Breast epithelium (tissue), 3 donors: ENCODE measurements around the gene GOLT1A.

Experiments used
- POLR2A ChIP-seq: fragments of 450-650 bp; IDR thresholded peaks from one replicate; pipeline ENCODE4 v1.6.1; 2016; ENCODE audit warnings: antibody characterized with exemption, mild to moderate bottlenecking, moderate library complexity
- TF ChIP-seq, protein P1 (sequence below), 3 donors: fragments of 450-650 bp; IDR thresholded peaks; one replicate each; pipeline ENCODE4 v1.5.1; 2016 to 2017; ENCODE audit warnings: antibody characterized with exemption in 3 of 3, mild to moderate bottlenecking in 3 of 3, moderate library complexity in 3 of 3

DNA sequence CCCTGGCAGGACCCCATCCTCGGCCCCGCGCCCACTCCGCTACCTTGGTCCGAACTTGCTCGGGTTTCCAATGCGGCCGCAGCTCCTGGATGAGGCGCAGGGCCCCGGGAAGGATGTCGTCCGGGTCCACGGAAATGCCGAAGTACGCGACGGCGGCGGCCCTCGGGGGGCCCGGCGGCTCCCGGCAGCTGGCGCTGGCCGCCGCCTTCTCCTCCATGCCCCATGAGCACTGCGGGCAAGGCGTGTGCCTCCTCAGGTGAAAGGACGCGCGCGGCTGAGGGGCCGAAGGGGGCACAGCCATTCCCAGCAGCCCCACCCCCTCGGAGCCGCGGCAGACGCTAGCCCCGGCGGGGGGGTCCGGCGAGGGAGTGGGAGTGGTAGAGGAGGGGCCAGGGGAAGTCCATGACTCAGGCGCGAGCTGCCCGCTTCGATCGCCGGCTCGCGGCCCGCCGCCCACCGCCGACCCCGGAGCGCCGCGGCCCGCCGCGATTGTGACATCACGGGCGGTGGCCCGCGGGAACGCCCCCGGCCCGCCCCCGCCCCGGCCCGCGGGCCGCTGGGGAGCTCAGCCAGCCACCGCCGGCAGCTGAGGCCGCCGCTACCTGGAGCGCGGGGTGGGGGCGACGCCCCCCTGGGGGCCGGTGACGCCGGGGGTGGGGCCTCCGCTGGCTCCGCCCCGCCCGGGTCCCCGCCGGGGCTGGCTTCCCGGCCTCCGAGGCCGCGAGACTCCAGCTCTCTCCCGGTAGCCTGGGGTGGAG is 62.1 kb downstream of the GOLT1A start, which contains the start of gene ETNK2:
- TF ChIP-seq, protein P1, sequence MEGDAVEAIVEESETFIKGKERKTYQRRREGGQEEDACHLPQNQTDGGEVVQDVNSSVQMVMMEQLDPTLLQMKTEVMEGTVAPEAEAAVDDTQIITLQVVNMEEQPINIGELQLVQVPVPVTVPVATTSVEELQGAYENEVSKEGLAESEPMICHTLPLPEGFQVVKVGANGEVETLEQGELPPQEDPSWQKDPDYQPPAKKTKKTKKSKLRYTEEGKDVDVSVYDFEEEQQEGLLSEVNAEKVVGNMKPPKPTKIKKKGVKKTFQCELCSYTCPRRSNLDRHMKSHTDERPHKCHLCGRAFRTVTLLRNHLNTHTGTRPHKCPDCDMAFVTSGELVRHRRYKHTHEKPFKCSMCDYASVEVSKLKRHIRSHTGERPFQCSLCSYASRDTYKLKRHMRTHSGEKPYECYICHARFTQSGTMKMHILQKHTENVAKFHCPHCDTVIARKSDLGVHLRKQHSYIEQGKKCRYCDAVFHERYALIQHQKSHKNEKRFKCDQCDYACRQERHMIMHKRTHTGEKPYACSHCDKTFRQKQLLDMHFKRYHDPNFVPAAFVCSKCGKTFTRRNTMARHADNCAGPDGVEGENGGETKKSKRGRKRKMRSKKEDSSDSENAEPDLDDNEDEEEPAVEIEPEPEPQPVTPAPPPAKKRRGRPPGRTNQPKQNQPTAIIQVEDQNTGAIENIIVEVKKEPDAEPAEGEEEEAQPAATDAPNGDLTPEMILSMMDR (IDR thresholded peaks at IDR 0.05) = no peak
- TF ChIP-seq POLR2A = no peak
